ENCODE results near the gene MGMT.

DNA sequence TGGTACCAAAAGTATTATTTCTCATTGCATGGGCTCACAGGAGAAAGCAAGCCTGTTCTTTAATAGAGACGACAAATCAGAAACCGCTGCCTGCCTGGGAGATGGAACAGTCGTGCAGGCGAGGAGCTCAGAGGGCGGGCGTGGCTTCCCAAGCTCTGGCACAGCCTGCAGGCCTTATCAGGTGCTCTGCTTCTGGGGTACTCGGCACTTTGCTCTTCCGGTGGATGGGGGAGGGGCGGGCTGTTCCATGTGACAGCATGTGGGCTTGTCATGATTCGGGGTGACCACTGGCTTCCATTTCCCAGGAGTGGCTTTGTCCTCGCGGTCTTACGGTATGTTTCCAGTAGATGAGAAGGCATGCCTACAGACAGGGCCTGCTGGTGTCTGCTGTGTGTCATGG lies 228.6 kb downstream of the MGMT start:
- TF ChIP-seq, protein P1, sequence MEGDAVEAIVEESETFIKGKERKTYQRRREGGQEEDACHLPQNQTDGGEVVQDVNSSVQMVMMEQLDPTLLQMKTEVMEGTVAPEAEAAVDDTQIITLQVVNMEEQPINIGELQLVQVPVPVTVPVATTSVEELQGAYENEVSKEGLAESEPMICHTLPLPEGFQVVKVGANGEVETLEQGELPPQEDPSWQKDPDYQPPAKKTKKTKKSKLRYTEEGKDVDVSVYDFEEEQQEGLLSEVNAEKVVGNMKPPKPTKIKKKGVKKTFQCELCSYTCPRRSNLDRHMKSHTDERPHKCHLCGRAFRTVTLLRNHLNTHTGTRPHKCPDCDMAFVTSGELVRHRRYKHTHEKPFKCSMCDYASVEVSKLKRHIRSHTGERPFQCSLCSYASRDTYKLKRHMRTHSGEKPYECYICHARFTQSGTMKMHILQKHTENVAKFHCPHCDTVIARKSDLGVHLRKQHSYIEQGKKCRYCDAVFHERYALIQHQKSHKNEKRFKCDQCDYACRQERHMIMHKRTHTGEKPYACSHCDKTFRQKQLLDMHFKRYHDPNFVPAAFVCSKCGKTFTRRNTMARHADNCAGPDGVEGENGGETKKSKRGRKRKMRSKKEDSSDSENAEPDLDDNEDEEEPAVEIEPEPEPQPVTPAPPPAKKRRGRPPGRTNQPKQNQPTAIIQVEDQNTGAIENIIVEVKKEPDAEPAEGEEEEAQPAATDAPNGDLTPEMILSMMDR (IDR thresholded peaks at IDR 0.05) = no peak
- no peak for TF ChIP-seq ZFX (IDR thresholded peaks at IDR 0.05; ENCODE audit: borderline replicate concordance)

Measured in 22Rv1 (cell line).